Neural cell (in vitro differentiated cells): ENCODE results near the gene HCST. TPM values are rescaled to one million over a fixed set of nuclear protein-coding genes. Genes with fewer than 3 reads are reported as not detected.
A peak's percentile ranks its signal among the peaks of the same experiment; 100 is the strongest.

Experiments used
- H2AFZ ChIP-seq: fragments of 200-600, 300-800 bp; sonication (generic), shearing (Covaris generic); 2 replicates; pipeline ENCODE4 v1.6.0; 2014; ENCODE audit warnings: low read depth, mild to moderate bottlenecking, antibody characterized with exemption, low read length, moderate library complexity
- H3F3A ChIP-seq: fragments of 200-600 bp; shearing (Covaris generic); 2 replicates; pipeline ENCODE4 v1.6.1; 2016; ENCODE audit warnings: mild to moderate bottlenecking, moderate library complexity, mixed read lengths, antibody characterized with exemption, low read length; ENCODE audit not compliant: insufficient read depth, poor library complexity, severe bottlenecking
- H3K27ac ChIP-seq: fragments of 200-600, 300-800 bp; sonication (generic), shearing (Covaris generic); 2 replicates; pipeline ENCODE4 v1.5.1; 2014; ENCODE audit warnings: mild to moderate bottlenecking, low read length, moderate library complexity
- H3K27me3 ChIP-seq: fragments of 300-800, 200-600 bp; sonication (generic), shearing (Covaris generic); 2 replicates; pipeline ENCODE4 v1.6.0; 2014; ENCODE audit warnings: mild to moderate bottlenecking, low read depth, low read length, moderate library complexity; ENCODE audit not compliant: insufficient read depth
- H3K36me3 ChIP-seq: fragments of 300-800, 200-600 bp; sonication (generic), shearing (Covaris generic); 2 replicates; pipeline ENCODE4 v1.5.1; 2014; ENCODE audit warnings: mild to moderate bottlenecking, antibody characterized with exemption, low read length, moderate library complexity; ENCODE audit not compliant: insufficient read depth
- H3K4me2 ChIP-seq: fragments of 300-800, 200-600 bp; sonication (generic), shearing (Covaris generic); 2 replicates; pipeline ENCODE4 v1.6.0; 2014; ENCODE audit warnings: mild to moderate bottlenecking, low read length
- H3K4me3 ChIP-seq: fragments of 300-800, 200-600 bp; sonication (generic), shearing (Covaris generic); 2 replicates; pipeline ENCODE4 v1.5.1; 2014; ENCODE audit warnings: mild to moderate bottlenecking, low read length, moderate library complexity
- H3K79me2 ChIP-seq: fragments of 200-600 bp; shearing (Covaris generic); replicated peaks from 2 replicates; pipeline ENCODE4 v1.6.0; 2014; ENCODE audit warnings: mild to moderate bottlenecking, low read length, moderate library complexity; ENCODE audit not compliant: insufficient read depth
- H3K9ac ChIP-seq: fragments of 300-800, 200-600 bp; sonication (generic), shearing (Covaris generic); 2 replicates; pipeline ENCODE4 v1.6.1; 2016; ENCODE audit warnings: mild to moderate bottlenecking, low read length, mixed read lengths
- H3K9me2 ChIP-seq: fragments of 200-600 bp; shearing (Covaris generic); 2 replicates; pipeline ENCODE4 v1.6.1; 2016; ENCODE audit warnings: mild to moderate bottlenecking, low read length, mixed read lengths; ENCODE audit not compliant: insufficient read depth
- H3K9me3 ChIP-seq: fragments of 200-600, 300-800 bp; sonication (generic), shearing (Covaris generic); 2 replicates; pipeline ENCODE4 v1.6.1; 2016; ENCODE audit warnings: mild to moderate bottlenecking, mixed run types, low read length, moderate library complexity, mixed read lengths
- H4K20me1 ChIP-seq: fragments of 200-600 bp; shearing (Covaris generic); 2 replicates; pipeline ENCODE4 v1.6.1; 2016; ENCODE audit warnings: mild to moderate bottlenecking, mixed run types; ENCODE audit not compliant: insufficient read depth
- EP300 ChIP-seq: fragments of 450-650 bp; conservative IDR thresholded peaks from 2 replicates; pipeline ENCODE4 v1.6.1; 2014; ENCODE audit warnings: antibody characterized with exemption, mild to moderate bottlenecking, moderate library complexity; ENCODE audit not compliant: poor library complexity, severe bottlenecking
- EZH2 ChIP-seq: fragments of 200-600, 300-800 bp; shearing (Covaris generic), sonication (generic); IDR thresholded peaks from 2 replicates; pipeline ENCODE4 v1.6.1; 2014; ENCODE audit warnings: antibody characterized with exemption, low read length, borderline replicate concordance, mild to moderate bottlenecking; ENCODE audit not compliant: insufficient read depth, poor library complexity, severe bottlenecking
- MXI1 ChIP-seq: fragments of 450-650 bp; conservative IDR thresholded peaks from 2 replicates; pipeline ENCODE4 v1.6.1; 2014; ENCODE audit warnings: antibody characterized with exemption, mild to moderate bottlenecking; ENCODE audit not compliant: poor library complexity, severe bottlenecking
- POLR2AphosphoS5 ChIP-seq: IDR thresholded peaks from 2 replicates; pipeline ENCODE4 v1.6.1; 2012
- RAD21 ChIP-seq: fragments of 450-650 bp; conservative IDR thresholded peaks from 2 replicates; pipeline ENCODE4 v1.6.1; 2014; ENCODE audit warnings: antibody characterized with exemption, mild to moderate bottlenecking, moderate library complexity
- REST ChIP-seq: IDR thresholded peaks from 2 replicates; pipeline ENCODE4 v1.6.1; 2012; ENCODE audit warnings: borderline replicate concordance
- SMC3 ChIP-seq: fragments of 450-650 bp; conservative IDR thresholded peaks from 2 replicates; pipeline ENCODE4 v1.6.1; 2014; ENCODE audit warnings: antibody characterized with exemption, mild to moderate bottlenecking, moderate library complexity; ENCODE audit not compliant: poor library complexity
- TAF1 ChIP-seq: IDR thresholded peaks from 2 replicates; pipeline ENCODE4 v1.6.1; 2012; ENCODE audit warnings: low read depth
- polyA plus RNA-seq: library from polyadenylated mRNA; depleted of rRNA; stranded (reverse); fragments of >200 nt; gene quantifications from 2 replicates; pipeline ENCODE4 v1.2.3, GENCODE V29; 2014
- TF ChIP-seq, protein P1 (sequence below): fragments of 450-650 bp; IDR thresholded peaks from 2 replicates; pipeline ENCODE4 v1.5.1; 2014; ENCODE audit warnings: antibody characterized with exemption, mild to moderate bottlenecking, moderate library complexity; ENCODE audit not compliant: poor library complexity, severe bottlenecking

HCST gene
- polyA plus RNA-seq, 1 donor from 2014 or later = not detected

DNA sequence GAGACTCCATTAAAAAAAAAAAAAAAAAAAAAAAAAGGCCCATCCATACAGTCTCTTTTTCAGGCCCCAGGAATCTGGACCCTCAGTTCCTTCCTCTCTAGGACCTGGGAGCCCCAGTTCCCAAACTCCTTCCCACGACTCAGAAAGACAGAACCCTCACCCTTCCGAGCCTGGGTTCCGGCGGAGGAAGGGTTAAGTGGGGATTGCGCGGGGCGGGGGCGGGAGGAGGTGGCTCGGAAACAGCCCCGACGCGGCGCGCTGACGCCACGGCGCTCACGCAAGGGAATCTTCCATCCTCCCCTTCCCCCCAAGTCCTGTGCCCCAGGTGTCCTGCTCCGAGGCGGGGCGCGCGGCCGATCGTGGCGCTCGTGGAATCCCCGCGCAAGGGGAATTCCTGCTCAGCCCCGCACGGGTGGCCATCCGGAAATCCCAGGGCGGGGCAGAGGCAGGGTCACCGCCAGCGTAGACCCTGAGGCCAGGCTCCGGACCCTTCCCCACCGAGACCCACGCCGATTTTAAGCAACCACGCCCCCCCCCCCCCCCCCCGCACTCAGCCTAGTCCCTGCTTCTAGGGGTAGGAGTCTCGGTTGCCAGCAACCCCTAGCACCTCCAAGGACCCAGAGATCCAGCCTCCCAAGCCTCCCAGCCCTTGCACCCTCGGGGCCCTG lies 2.6 kb upstream of the HCST start:
- Histone ChIP-seq H3K36me3 (no peaks in the 10 kb centered on the region), H3K4me3 (peak overlapping the region; percentile 77), H3F3A (no peaks in the 10 kb centered on the region), H3K9me2 (no peaks in the 10 kb centered on the region), H3K9ac (peak overlapping the region; percentile 77), H3K9me3 (no peaks in the 10 kb centered on the region), H3K4me2 (peak overlapping the region; percentile 82), H3K27ac (peak overlapping the region; percentile 51), H2AFZ (peak overlapping the region; percentile 84), H3K79me2 (peaks cover 3% of the 10 kb centered on the region), H4K20me1 (no peaks in the 10 kb centered on the region), H3K27me3 (peaks cover 10% of the 10 kb centered on the region)
- TF ChIP-seq SMC3 = peak; percentile 32
- TF ChIP-seq RAD21 = peak; percentile 30
- TF ChIP-seq EP300 = peak; percentile 48
- peak; percentile 31 for TF ChIP-seq REST
- TF ChIP-seq, protein P1, sequence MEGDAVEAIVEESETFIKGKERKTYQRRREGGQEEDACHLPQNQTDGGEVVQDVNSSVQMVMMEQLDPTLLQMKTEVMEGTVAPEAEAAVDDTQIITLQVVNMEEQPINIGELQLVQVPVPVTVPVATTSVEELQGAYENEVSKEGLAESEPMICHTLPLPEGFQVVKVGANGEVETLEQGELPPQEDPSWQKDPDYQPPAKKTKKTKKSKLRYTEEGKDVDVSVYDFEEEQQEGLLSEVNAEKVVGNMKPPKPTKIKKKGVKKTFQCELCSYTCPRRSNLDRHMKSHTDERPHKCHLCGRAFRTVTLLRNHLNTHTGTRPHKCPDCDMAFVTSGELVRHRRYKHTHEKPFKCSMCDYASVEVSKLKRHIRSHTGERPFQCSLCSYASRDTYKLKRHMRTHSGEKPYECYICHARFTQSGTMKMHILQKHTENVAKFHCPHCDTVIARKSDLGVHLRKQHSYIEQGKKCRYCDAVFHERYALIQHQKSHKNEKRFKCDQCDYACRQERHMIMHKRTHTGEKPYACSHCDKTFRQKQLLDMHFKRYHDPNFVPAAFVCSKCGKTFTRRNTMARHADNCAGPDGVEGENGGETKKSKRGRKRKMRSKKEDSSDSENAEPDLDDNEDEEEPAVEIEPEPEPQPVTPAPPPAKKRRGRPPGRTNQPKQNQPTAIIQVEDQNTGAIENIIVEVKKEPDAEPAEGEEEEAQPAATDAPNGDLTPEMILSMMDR = peak; percentile 13
- peak; percentile 91 for TF ChIP-seq POLR2AphosphoS5
- TF ChIP-seq EZH2 = no peak
- TF ChIP-seq MXI1 = no peak
- peak; percentile 74 for TF ChIP-seq TAF1

DNA sequence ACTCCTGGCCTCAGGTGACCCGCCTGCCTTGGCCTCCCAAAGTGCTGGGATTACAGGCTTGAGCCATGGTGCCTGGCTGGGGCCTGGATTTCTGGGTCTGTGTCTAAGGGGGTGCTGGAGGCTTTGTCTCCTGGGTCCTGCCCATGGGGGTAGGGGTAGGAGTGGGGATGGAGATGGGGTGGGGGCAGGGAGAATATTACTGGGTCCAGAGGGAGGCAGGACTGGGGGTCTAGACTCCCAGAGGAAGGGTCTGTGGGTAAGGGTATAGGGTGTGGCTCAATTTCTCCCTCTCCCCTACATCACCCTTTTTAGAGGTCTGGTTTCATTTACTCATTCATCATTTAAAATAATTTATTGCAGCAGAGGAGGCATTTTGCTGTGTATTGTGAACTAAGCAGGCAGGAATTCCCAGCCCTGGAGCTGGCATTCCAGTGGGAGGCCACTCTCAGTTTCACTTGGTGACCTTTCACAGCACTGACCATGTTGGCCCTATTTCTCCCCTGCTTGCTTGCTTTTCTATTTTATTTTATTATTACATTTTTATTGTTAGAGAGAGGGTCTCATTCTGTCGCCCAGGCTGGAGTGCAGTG lies 1.2 kb upstream of the HCST start:
- H3K4me2 ChIP-seq = no peak overlapping the region
- TF ChIP-seq REST (no peak), MXI1 (no peak), SMC3 (no peak), EZH2 (no peak)
- H4K20me1 ChIP-seq = no peaks in the 10 kb centered on the region
- H2AFZ ChIP-seq = no peak overlapping the region
- H3K36me3 ChIP-seq = no peaks in the 10 kb centered on the region
- peaks cover 3% of the 10 kb centered on the region for H3K79me2 ChIP-seq
- H3K9me3 ChIP-seq = no peaks in the 10 kb centered on the region
- H3K4me3 ChIP-seq = no peak overlapping the region
- H3K27me3 ChIP-seq = peaks cover 10% of the 10 kb centered on the region
- H3K9me2 ChIP-seq = no peaks in the 10 kb centered on the region
- H3F3A ChIP-seq = no peaks in the 10 kb centered on the region
- no peak overlapping the region for H3K27ac ChIP-seq
- no peak overlapping the region for H3K9ac ChIP-seq
